DMS153 treated with DMSO at 0.1 percent for 48 hours (cell line): ENCODE measurements around the gene CYTH1.

Experiments
- DNase-seq: peaks from one replicate; lab custom pipeline; 2025; ENCODE audit not compliant: unreplicated experiment; lab: John Stamatoyannopoulos, UW

CYTH1 gene

DNA sequence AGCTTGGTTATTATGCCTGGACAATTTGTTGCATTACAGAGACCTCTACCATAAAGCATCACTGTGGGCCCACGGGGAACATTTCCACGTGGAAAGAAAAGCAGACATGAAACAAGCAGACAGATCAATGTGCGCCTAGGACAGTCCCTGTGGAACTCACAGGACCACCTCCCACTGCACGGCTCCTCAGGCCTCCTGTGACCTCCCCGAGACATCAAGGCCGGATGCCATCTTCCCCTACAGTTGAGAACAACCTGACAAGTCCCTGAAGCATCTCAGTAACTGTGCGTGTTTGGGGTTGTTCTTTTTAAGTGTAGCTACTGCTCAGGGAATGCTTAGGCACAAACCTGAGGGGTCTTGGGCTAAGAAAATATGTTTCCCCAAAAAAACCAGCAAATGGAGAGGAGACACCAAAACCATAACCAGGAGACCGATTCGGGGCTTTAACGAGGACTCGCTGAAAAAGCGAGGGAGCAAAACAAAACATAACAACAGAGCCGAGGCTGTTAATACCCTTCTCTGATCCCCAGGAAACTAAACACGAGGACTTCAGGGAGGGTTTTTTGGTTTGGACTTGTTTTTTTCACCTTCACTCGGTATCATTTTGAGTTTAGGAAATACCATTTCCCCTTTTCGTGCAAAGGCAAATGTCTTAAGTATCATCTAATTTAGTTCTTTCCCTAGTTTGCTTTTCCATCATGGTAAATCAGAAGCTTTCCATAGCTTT is 87.1 kb downstream of the CYTH1 start:
- DNase-seq, result no peak

DNA sequence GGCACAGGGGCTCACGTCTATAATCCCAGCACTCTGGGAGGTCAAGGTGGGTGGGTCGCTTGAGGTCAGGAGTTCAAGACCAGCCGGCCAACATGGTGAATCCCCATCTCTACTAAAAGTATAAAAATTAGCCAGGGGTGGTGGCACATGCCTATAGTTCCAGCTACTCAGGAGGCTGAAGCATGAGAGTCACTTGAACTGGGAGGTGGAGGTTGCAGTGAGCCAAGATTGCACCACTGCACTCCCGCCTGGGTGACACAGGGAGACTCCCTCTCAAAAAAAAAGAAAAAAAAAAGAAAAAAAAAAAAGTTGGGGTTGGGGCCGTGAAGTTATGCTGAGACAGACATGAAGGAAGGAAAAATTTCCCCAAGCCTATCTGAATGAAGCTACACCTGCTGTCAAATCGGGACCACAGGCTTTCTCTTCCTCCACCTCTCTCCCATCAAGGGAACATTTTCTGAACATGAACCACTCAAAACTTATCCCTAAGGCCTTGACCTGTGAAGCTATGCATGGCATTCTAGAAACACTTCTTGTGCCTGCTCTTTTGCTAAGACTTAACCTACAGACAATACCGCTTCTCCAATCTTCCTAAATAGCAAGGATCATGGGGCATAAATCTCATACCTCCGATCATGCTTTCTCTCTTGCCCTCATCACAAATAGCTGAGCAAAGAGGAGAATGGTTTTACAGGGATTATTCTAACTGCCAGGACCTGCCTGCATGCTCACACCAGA is 88.6 kb downstream of the CYTH1 start:
- no peak for DNase-seq

GRCh38 chr17:78692460-78693010 is 89.5 kb downstream of the CYTH1 start:
- DNase-seq, result no peak

DNA sequence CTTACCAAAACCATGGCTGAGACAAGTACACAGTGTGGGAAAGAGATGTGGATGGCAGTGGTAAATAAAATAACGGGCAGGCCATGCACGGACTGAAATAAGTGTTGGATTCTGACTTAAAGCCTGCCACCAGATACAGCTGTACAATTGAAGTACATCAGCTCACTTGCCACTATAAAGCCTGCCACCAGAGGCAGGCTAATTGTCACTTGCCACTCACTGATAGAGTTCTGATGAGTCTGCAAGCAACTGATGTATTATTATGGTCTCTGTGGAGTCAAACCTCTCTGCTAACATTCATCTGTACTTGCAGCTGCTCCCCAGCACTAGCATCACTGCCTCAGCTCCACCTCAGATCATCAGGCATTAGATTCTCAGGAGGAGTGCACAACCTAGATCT is 93.0 kb downstream of the CYTH1 start:
- DNase-seq, result no peak

DNA sequence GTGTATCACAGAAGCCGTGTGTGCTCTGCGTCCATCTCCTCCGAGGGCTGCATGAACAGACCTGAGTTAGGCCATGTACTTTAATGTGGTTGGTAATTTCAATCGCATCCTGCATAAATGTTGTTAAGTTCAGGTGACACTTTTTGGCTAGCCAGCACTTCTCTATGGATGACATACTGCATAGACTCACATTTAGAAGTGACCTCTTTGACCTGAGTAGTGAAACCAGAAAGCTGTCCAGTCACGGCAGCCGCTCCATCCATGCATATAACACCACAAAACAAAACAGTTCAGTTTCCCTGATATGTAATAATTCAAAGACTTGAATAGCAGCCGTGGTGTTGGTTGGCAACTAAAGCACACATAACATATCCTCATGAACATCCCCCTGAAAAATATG is 94.1 kb downstream of the CYTH1 start:
- no peak for DNase-seq

DNA sequence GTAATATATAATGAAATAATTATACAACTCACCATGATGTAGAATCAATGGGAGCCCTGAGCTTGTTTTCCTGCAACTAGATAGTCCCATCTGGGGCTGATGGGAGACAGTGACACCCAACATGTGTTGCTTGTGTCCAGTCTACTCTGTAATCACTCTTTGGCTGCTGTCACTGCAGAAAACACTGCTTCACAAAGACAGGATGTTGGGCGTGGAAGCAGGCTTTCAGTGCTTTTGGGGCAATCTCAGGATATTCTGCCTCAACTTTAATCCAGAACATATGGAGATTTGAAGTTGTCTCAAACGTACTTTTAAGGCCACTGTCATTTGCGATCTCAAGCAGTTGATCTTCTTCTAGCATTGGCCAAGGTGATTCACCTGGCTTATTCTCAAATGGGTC is 94.9 kb downstream of the CYTH1 start:
- DNase-seq, result no peak

- no peak for DNase-seq
These were observed 98.0 kb downstream of the CYTH1 start for GRCh38 chr17:78684026-78684425.

DNA sequence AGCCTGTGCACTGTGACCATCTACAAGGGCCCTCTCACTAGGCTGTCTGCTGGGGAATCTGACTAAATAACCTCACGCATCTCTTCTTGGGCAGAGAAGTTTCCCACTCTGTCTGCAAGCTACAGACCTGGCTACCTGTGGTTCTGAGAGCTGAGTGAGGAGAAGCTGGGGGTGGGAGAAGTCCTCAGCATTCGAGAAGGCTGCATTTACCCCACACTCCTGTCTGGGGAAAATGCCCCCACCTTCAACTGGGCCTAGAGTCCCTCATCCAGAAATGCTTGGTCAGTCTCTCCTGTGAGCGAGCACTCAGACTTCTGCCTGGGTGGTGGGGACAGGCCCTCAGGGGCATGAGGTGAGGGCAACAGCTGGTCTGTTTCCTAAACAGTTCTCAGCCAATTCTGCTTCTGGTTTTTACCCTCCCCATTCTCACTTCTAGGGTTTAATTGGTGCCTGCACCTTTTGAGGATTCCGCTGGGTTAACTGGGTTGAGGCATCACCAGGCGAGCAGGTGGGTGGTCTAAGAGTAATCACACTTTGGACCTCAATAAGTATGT is 98.6 kb downstream of the CYTH1 start:
- no peak for DNase-seq

DNA sequence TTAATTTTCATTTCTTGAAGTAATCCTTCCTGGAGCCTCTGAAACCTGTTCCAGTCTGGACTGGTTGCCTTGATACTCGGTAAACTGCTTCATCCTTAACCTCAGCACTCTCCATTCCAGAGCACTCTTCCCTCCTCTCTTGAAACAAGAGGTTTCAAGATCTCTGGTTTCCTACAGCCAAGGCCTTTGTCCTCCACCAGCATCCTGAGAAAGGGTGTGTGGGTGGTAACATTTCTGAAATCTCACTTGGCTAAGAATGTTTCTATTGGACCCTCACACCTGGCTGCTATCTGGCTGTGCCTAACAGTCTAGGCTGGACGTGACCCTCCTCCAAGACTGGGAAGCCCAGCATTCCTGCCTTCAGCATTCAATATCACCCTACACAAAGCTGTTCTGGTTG is 99.7 kb downstream of the CYTH1 start:
- DNase-seq, result no peak

- DNase-seq, result no peak
These were observed 101.6 kb downstream of the CYTH1 start for GRCh38 chr17:78680436-78680835.

DNA sequence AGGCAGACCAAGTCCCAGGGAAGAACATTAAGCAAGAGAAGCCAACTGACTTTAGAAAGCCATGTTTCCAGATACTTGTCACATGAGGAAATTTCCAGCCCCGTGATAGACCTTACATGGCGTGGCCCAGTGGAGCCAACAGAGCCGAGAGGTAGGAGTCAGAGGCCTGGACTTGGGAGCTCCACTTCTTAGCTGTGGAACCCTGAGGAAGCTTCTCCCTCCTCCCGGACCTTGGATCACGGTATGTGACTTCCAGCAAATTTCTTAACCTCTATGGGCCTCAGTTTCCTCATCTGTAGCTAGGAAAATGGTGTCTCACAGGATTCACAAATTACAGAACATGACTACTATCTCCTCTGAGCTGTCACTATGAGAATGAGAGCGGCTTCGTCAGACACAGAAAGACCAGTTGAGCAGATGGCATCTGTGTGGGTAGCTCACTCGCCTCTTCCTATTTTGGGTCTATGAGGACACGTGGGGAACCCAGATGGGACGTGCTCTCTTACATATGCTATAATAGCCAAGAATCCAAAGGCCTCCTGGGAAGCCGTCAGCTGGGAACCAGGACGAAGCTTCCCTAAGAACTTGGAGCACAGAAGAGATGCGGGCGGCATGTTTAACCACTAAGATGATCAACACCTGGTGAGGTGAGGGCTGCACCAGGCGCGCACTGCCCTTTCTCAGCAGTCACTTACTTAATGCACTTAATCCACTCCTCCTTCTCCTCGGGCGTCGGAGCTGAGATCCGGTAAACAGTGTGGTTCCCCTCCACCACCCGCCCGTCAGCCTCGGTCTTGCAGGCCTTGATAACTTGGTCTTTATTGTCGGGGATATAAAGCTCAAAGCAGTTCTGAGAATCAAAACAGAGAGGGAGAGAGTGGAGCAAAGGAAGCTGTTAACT is 102.3 kb downstream of the CYTH1 start:
- no peak for DNase-seq

DNA sequence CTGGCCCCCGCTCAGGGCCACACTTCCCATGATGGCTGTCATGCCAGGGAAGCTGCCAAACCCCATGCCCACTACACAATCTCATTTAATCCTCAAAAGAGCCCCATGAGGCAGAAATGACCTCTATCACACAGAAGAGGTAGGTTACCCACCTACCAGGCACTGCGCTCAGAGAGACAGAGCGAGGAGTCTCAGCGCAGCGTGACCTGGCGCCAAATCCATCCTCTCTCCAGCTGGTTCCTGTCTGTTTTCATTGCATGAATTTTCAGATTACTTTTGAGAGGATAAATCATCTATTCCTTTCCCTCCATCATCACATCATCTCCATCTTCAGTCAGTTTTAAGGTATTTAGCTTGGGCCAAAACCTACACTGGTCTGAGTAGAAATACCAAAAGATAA is 103.4 kb downstream of the CYTH1 start:
- no peak for DNase-seq

GRCh38 chr17:78678222-78678557 is 103.9 kb downstream of the CYTH1 start:
- no peak for DNase-seq

DNA sequence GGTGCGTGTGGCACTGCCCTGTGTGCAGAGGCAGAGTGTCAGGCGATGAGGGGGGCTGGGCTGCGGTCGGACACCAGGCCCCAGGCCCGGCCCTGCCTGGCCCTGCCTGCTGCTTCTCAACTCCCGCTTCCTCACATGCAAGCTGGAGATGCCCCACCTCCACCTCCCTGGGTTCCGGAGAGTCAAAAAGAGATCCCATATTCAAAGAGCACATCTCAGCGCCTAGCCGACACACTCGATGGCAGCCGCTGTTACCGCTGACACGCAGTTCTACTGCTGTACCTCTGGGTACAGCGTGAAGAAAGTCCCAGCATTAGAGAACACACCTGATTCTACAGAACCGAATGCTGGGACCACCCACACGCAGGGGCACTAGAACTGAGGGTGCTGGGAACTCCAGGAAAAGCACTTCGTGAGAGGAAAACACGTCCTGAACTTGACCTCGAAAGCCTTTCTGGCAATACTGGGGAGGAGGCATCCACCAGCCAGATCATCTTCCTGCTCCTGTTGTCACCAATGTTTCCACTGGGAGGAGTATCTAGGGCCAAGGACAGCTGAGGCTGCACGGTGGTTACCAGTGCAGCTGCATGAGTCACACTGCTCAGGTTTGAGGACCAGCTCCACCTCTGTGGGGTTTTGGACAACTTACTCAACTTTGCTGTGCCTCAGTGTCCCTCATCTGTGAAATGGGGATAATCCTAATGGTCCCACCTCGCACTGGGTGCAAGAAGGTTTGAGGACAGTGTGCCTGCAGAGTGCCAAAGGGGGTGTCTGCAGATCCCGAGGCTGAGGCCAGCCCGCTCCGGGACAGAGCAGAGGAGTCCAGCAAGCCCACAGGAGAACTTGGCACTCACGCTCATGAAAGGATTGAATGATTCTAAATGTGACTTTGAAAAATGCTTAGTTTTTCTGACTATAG is 104.5 kb downstream of the CYTH1 start:
- no peak for DNase-seq

- no peak for DNase-seq
These were observed 105.4 kb downstream of the CYTH1 start for GRCh38 chr17:78676412-78677302.

DNA sequence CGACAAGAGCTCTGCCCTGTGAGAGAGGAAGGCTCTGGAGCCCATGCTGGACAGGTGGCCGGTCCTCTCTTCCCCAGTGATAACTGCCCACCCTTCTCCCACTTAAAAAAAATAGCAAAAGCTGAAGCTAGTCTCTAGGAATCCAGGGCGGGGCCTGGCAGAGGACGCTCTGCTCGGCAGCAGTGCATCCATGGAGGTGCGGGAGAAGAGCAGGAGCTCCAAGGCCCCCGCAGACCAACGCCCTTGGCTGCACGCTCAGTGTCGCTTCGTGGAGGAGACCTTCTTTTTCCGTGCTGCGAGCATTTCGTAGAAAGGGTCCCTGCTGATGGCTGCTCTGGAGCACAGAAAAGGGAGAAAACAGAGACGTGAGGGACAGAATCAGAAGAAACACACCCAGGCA is 106.2 kb downstream of the CYTH1 start:
- DNase-seq, result no peak

DNA sequence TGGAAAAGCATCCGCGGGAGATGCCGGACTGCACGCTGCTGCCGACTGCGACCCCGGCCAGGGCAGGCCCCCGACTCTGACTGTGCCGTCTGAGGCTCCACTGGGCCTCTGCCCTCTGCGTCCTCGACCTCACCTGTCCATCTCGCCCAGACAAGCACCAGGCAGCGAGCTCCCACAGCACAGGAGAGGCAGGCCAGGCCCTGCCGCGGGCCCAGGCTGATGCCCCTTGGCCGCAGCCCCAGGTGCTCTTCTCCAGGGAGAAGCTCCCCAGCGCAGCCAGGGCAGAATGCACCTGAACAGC is 106.8 kb downstream of the CYTH1 start:
- no peak for DNase-seq

DNA sequence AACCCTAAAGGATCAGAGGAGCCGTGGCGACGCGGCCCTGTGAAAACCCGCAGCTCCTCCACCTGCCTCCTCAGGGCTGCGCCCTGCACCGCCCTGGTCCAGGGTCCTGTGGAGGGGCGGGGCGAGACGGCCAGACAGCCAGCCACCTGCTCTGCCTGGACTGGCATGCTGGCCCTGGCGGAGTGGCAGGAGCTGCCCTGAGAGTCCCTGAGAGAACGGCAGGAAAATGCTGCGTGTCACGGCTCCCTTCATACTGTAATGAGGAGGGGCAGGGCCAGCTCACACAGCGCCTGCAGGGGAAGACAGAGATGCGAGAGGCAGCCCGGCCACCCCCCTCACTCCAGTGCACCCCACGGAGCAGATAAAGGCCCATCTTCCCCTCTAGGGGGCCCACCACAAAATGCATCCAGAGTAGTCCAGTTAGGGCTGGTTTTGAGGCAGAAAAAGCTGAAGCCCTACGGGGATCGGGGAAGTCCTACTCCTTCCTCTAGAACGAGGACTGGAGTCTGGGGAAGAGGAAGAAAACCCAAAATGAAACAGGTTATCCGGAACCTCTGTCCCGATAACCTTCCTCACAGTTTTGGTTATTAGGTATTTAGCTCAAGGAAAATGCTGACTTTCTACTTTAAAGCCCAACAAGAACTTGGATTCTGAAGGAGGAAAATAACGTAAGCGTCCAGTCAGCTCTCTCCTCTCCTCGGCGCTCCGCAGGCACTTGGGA is 107.3 kb downstream of the CYTH1 start:
- no peak for DNase-seq

DNA sequence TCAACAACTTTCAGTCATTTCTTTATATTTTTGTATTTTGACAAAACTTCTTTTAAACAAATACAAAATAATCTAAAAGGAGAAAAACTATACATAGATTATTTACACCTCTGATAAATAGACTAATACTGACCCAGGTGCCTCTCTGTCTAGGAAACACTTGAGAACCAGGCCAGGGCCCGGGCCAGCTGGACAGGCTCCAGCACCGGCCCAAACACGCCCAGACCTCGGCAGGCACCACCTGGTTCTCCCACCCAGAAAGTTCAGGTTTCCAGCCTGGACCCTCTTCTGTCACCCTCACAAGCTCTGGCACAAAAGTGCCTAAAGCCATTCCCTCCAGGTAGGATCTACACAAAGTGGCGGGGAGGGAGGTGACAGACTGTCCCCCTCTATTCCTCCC is 107.9 kb downstream of the CYTH1 start:
- no peak for DNase-seq
